GM18867 (cell line): ENCODE measurements around the gene TPCN2.

ENCODE experiments used
- ATAC-seq: cut with Tn5 transposase; IDR thresholded peaks from one replicate; pipeline ENCODE4 v1.9.1; 2021; ENCODE audit warnings: mild to moderate bottlenecking, moderate library complexity; ENCODE audit not compliant: unreplicated experiment

TPCN2 gene

DNA sequence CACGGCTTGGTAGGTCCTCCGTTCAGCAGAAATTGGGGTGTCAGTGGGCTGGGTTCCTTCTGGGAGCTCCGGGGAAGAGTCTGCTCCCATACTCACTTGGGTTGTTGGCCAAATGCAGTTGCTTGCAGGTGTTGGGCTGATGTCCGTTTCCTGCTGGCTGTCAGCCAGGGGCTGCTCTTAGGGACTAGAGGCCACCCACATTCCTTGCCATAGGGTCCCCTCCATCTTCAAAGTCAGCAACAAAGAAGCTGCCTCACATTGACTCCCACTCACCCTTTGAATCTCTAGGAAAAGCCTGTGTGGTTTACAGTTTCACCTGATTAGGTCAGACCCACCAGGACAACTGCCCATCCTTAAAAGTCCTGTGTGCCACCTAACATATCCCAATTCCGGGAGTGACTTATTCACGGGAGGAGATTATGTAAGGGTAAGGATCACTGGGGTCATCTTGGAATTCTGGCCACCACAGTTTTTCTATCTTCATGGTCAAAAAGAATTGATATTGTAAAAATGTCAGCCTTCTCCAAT is 43.0 kb downstream of the TPCN2 start:
- no peak for ATAC-seq

GRCh38 chr11:69092263-69092662 is 43.5 kb downstream of the TPCN2 start:
- ATAC-seq, result no peak

DNA sequence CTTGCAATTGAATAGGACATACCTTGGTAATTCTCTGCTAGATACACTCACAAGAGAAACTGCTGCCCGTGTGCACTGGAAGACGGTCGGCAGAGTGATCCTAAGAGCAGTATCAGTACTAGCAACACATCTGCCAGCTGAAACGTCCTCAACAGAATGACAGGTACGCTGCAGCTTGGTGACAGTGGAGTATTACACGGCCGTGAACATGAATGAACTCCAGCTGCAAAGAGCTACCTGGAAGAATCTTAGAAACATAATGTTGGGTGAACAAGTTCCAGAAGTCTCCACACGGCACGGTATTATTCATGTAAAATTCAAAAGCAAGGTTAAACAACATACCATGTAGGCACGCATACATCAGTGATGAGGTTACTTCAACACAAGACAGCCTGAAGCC is 44.4 kb downstream of the TPCN2 start:
- no peak for ATAC-seq

DNA sequence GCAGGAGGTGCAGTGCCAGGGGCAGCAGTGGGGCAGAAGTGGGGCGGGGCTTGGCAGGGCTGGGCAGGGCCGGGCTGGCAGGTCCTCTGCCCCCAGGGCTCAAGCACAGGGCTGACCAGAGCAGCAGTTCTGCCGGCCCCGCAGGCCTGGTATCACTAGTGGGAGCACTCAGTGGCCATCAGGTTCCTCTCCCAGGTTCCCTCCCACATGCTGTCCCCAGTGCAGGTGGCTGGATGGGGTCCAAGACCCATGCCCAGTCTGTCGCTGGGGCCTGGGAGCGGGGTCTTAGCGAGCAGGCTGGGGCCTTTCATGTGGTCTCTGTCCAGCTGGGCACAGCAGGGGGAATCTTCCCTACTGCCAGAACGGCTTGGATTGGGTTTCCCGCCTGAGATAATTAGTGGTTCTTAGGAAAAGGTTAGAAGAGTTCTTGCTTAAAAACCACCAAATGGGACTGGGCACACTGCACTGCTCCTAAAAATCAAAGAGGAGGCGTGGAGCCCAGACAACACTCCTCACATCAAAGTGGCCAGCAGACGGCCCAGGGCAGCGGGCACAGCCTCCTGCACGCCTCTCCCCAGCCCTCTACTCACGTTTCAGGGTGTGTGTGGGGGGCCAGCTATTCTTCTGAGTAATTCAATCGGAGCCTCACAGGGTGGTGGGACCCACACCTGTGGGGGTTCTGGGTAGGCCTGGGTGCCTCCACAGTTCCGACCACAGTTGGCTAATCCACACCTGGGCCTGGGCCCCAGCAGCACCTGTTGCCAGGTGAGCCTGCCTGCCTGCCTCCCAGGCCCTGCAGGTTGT is 45.6 kb downstream of the TPCN2 start:
- no peak for ATAC-seq

GRCh38 chr11:69094915-69095290 is 46.2 kb downstream of the TPCN2 start:
- no peak for ATAC-seq

GRCh38 chr11:69095300-69095699 is 46.6 kb downstream of the TPCN2 start:
- ATAC-seq, result no peak

GRCh38 chr11:69096473-69096872 is 47.7 kb downstream of the TPCN2 start:
- no peak for ATAC-seq

DNA sequence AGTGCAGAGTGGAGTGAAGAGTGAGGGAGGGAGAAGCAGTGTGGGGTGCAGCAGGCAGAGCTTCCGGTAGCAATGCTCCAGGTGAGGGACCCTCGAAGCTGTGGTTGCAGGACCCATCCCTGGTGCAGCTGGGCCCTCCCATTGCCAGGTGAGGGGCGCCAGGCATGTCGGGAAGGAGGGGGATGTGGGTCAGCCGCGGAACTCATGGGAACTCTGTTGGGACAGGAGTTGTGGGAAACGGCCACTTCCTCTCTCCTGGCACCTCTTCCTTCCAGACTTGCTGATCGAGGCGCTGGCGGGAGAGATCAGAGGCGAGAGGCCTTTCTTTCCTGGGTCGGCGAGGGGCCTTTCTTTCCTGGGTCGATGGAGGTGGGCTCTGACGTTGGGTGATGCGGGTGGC is 48.5 kb downstream of the TPCN2 start:
- no peak for ATAC-seq

- no peak for ATAC-seq
Measured at GRCh38 chr11:69099180-69099579, 50.4 kb downstream of the TPCN2 start.

GRCh38 chr11:69100454-69101114 is 51.9 kb downstream of the TPCN2 start:
- no peak for ATAC-seq

- ATAC-seq, result no peak
Measured at GRCh38 chr11:69101115-69101791, 52.5 kb downstream of the TPCN2 start.

GRCh38 chr11:69101792-69102695 is 53.3 kb downstream of the TPCN2 start:
- ATAC-seq, result no peak

DNA sequence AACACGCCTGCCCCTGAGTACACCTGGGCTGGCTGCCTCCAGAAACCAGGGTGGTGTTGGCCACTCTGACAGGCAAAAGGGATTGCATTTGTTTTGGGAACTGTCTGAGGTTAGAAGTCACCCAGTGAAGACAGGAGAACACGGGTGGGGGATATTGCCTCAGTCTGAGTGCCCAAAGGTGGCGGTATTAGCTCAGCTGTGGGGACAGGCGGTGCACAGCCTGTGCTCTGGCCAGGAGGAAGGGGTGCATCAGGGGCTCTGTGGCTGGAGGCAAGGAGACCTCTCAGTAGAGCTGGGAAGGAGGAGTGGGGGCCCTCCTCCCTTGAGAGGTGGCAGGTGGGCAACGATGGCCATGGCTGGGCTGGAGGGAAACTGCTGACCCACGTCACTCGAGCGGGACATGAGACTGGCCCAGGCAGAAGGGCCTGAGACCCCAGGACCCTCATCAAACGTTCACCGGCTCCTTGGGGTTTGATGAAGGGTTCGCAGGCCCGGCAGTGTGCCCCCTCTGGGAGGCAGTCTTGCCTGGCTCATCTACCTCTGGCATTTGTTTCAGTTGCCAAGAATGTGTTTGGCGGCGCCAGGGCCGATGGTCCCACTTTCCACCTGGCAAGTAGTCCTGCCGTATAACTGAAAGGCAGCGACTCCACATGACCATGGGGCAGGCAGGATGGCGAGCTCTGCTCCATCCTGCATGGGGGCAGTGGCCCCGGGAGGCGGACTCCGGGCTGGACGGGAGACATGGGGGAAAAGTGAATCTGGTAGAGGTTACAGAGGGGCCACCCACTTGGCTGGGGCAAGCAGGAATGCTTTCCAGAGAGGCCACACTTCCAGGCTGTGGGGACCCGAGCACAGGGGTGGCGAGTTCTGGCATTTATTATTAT is 54.2 kb downstream of the TPCN2 start:
- no peak for ATAC-seq

DNA sequence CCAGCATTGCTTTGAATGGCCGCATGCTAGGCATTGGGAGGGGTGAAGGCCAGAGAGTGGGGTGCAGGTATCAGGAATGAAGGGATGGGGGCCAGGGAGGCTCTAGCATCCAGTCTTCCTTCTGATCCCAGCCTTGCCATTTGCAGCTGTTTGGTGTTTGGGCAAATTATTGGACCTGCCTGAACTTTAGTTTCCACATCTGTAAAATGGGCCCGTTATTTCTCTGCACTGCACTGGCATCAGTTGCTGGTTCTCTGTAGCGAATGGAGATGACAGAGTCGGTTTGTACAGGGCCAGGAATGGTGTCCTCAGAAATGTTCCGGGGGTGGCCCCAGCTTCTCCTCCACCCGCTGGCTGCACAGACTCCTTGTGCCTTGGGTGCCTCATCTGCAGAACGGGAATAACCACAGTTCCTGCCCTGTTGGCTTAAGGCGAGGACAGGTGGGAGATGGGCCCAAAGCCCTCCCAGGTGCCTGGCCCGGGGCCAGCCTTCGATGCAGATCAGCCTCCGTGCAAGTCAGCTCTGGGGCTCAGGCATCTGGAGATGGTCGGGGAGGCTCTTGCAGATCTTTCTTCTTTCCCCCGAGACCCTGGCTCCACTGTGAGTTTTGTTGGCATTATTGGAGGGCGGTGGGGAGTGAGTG is 55.6 kb downstream of the TPCN2 start:
- ATAC-seq, result no peak

- ATAC-seq, result no peak
Measured at GRCh38 chr11:69104856-69105395, 56.2 kb downstream of the TPCN2 start.

GRCh38 chr11:69105461-69106030 is 56.8 kb downstream of the TPCN2 start:
- no peak for ATAC-seq

- no peak for ATAC-seq
Measured at GRCh38 chr11:69106031-69106811, 57.5 kb downstream of the TPCN2 start.

DNA sequence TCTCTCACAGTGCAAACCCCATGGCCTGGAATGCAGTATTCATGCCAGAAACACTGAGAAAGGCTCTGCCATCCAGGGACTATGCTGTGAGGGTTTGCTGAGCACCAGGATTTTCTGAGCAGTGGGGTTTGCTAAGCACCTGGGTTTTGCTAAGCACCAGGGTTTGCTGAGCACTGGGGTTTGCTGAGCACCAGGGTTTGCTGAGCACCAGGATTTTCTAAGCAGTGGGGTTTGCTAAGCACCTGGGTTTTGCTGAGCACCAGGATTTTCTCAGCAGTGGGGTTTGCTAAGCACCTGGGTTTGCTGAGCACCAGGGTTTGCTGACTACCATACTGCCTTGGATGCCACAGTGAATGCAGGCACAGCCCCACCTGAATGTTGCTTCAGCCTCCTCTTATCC is 58.7 kb downstream of the TPCN2 start:
- ATAC-seq, result no peak
